Trophoblast cell (in vitro differentiated cells and primary cell): ENCODE results near the gene TYR.

ENCODE experiments used
- DNase-seq, 2 donors: peaks; one replicate each; pipeline ENCODE4 v3.0.0-alpha.2; 2016
- H2AFZ ChIP-seq: 2 replicates; pipeline ENCODE4 v1.6.1; 2013; ENCODE audit warnings: low read length, moderate library complexity, mild to moderate bottlenecking; ENCODE audit not compliant: insufficient read depth, poor library complexity
- H2AK5ac ChIP-seq: 2 replicates; pipeline ENCODE4 v1.6.1; 2013; ENCODE audit warnings: mild to moderate bottlenecking, low read length
- H2BK120ac ChIP-seq: 2 replicates; pipeline ENCODE4 v1.6.1; 2013; ENCODE audit warnings: low read length, mild to moderate bottlenecking, moderate library complexity; ENCODE audit not compliant: insufficient read depth, poor library complexity
- H2BK12ac ChIP-seq: 2 replicates; pipeline ENCODE4 v1.6.1; 2013; ENCODE audit warnings: mild to moderate bottlenecking, low read length, moderate library complexity
- H2BK5ac ChIP-seq: 2 replicates; pipeline ENCODE4 v1.6.1; 2013; ENCODE audit warnings: low read length, low read depth, moderate library complexity, mild to moderate bottlenecking; ENCODE audit not compliant: poor library complexity
- H3K14ac ChIP-seq: 2 replicates; pipeline ENCODE4 v1.6.1; 2013; ENCODE audit warnings: mild to moderate bottlenecking, low read length
- H3K18ac ChIP-seq: 2 replicates; pipeline ENCODE4 v1.6.1; 2013; ENCODE audit warnings: mild to moderate bottlenecking, low read length
- H3K23ac ChIP-seq: 2 replicates; pipeline ENCODE4 v1.6.1; 2013; ENCODE audit warnings: low read length
- H3K27ac ChIP-seq: 2 replicates; pipeline ENCODE4 v1.5.1; 2013; ENCODE audit warnings: low read depth, mild to moderate bottlenecking, inconsistent platforms, low read length, moderate library complexity
- H3K27me3 ChIP-seq: 2 replicates; pipeline ENCODE4 v1.6.1; 2013; ENCODE audit warnings: inconsistent platforms, mild to moderate bottlenecking, low read length, moderate library complexity; ENCODE audit not compliant: insufficient read depth
- H3K36me3 ChIP-seq, 2 experiments: 1 replicate in 1 of 2; 2 replicates in 1 of 2; pipeline ENCODE4 v1.6.1; 2013; ENCODE audit warnings: low read length in 2 of 2, mild to moderate bottlenecking in 2 of 2, moderate library complexity in 1 of 2; ENCODE audit not compliant: insufficient read depth in 2 of 2, control insufficient read depth in 1 of 2
- H3K4ac ChIP-seq: 2 replicates; pipeline ENCODE4 v1.6.1; 2013; ENCODE audit warnings: low read depth, mild to moderate bottlenecking, low read length, moderate library complexity
- H3K4me1 ChIP-seq, 2 experiments: 1 replicate in 1 of 2; 2 replicates in 1 of 2; pipeline ENCODE4 v1.6.1; 2013; ENCODE audit warnings: low read length in 2 of 2, mild to moderate bottlenecking in 2 of 2, moderate library complexity in 1 of 2; ENCODE audit not compliant: insufficient read depth in 2 of 2, control insufficient read depth in 1 of 2
- H3K4me2 ChIP-seq: 2 replicates; pipeline ENCODE4 v1.6.1; 2013; ENCODE audit warnings: inconsistent platforms, mild to moderate bottlenecking, low read length, moderate library complexity
- H3K4me3 ChIP-seq: 2 replicates; pipeline ENCODE4 v1.5.1; 2013; ENCODE audit warnings: mild to moderate bottlenecking, low read depth, low read length, inconsistent platforms
- H3K79me1 ChIP-seq: one replicate; pipeline ENCODE4 v1.6.1; 2013; ENCODE audit warnings: low read length
- H3K79me2 ChIP-seq: 2 replicates; pipeline ENCODE4 v1.6.1; 2013; ENCODE audit warnings: low read length, mild to moderate bottlenecking; ENCODE audit not compliant: control insufficient read depth, insufficient read depth, poor library complexity
- H3K9ac ChIP-seq: 2 replicates; pipeline ENCODE4 v1.6.1; 2013; ENCODE audit warnings: mild to moderate bottlenecking, low read length
- H3K9me3 ChIP-seq: 2 replicates; pipeline ENCODE4 v1.6.1; 2013; ENCODE audit warnings: low read depth, mild to moderate bottlenecking, control low read depth, inconsistent platforms, low read length; ENCODE audit not compliant: insufficient read depth
- H4K12ac ChIP-seq: 2 replicates; pipeline ENCODE4 v1.6.1; 2013; ENCODE audit warnings: low read depth, mild to moderate bottlenecking, low read length, moderate library complexity
- H4K8ac ChIP-seq: 2 replicates; pipeline ENCODE4 v1.6.1; 2013; ENCODE audit warnings: low read depth, mild to moderate bottlenecking, low read length, moderate library complexity
- H4K91ac ChIP-seq: one replicate; pipeline ENCODE4 v1.6.1; 2013; ENCODE audit warnings: low read depth, mild to moderate bottlenecking, low read length, moderate library complexity
- WGBS: extraction: QIAGEN DNeasy Blood & Tissue Kit; methylation state at CpG from one replicate; pipeline ENCODE4 v1.1.7; 2013; ENCODE audit warnings: missing lambda C conversion rate; ENCODE audit not compliant: insufficient read length, insufficient coverage; ENCODE audit errors: extremely low coverage; 5-methylcytosine and 5-hydroxymethylcytosine counted together

The TYR gene

GRCh38 chr11:89189776-89190175 lies 12.1 kb downstream of the TYR start:
- Histone ChIP-seq H4K12ac (no peak overlapping the region), H3K36me3 (no peaks in the 10 kb centered on the region), H2BK5ac (no peak overlapping the region), H4K91ac (no peak overlapping the region), H3K4me3 (no peak overlapping the region), H3K9ac (no peak overlapping the region), H3K18ac (no peak overlapping the region), H3K23ac (no peak overlapping the region), H4K8ac (no peak overlapping the region), H3K27ac (no peak overlapping the region), H2BK12ac (no peak overlapping the region), H3K14ac (no peak overlapping the region), H3K79me2 (no peaks in the 10 kb centered on the region), H3K79me1 (no peaks in the 10 kb centered on the region), H3K27me3 (no peaks in the 10 kb centered on the region), H3K4me1 (no peaks in the 10 kb centered on the region), H2BK120ac (no peak overlapping the region), H3K4ac (no peak overlapping the region), H3K9me3 (no peaks in the 10 kb centered on the region), H3K4me2 (no peak overlapping the region), H2AFZ (no peak overlapping the region), H2AK5ac (no peak overlapping the region)
- no CpG with 5 or more reads among the region's 2 CpGs for WGBS
- no peak for DNase-seq

- no peaks in the 10 kb centered on the region for H3K27me3 ChIP-seq
- no peak overlapping the region for H3K4ac ChIP-seq
- no peak overlapping the region for H2BK12ac ChIP-seq
- no peak overlapping the region for H4K12ac ChIP-seq
- no CpG with 5 or more reads among the region's 1 CpG for WGBS
- H3K4me1 ChIP-seq: no peaks in the 10 kb centered on the region
- H3K79me2 ChIP-seq: no peaks in the 10 kb centered on the region
- H3K79me1 ChIP-seq: no peaks in the 10 kb centered on the region
- no peak overlapping the region for H3K4me3 ChIP-seq
- no peak overlapping the region for H3K4me2 ChIP-seq
- no peak overlapping the region for H2AFZ ChIP-seq
- H3K14ac ChIP-seq: no peak overlapping the region
- no peak overlapping the region for H2AK5ac ChIP-seq
- H3K36me3 ChIP-seq: no peaks in the 10 kb centered on the region
- no peak overlapping the region for H3K27ac ChIP-seq
- H4K8ac ChIP-seq: no peak overlapping the region
- no peak overlapping the region for H3K23ac ChIP-seq
- no peaks in the 10 kb centered on the region for H3K9me3 ChIP-seq
- no peak overlapping the region for H2BK5ac ChIP-seq
- DNase-seq: no peak
- H2BK120ac ChIP-seq: no peak overlapping the region
- H3K9ac ChIP-seq: no peak overlapping the region
- no peak overlapping the region for H3K18ac ChIP-seq
- H4K91ac ChIP-seq: no peak overlapping the region
Measured at GRCh38 chr11:89201138-89201537, 23.5 kb downstream of the TYR start.

GRCh38 chr11:89203814-89204213 lies 26.1 kb downstream of the TYR start:
- H3K14ac ChIP-seq: no peak overlapping the region
- H3K4ac ChIP-seq: no peak overlapping the region
- H3K36me3 ChIP-seq: no peaks in the 10 kb centered on the region
- H3K27ac ChIP-seq: no peak overlapping the region
- H2AFZ ChIP-seq: no peak overlapping the region
- no peaks in the 10 kb centered on the region for H3K79me1 ChIP-seq
- no peak for DNase-seq
- H3K9me3 ChIP-seq: no peaks in the 10 kb centered on the region
- no peaks in the 10 kb centered on the region for H3K4me1 ChIP-seq
- H3K4me2 ChIP-seq: no peak overlapping the region
- no peak overlapping the region for H3K23ac ChIP-seq
- H2BK5ac ChIP-seq: no peak overlapping the region
- H4K91ac ChIP-seq: no peak overlapping the region
- H3K4me3 ChIP-seq: no peak overlapping the region
- no peaks in the 10 kb centered on the region for H3K79me2 ChIP-seq
- H2BK12ac ChIP-seq: no peak overlapping the region
- no peak overlapping the region for H2BK120ac ChIP-seq
- no peak overlapping the region for H2AK5ac ChIP-seq
- H3K9ac ChIP-seq: no peak overlapping the region
- H3K18ac ChIP-seq: no peak overlapping the region
- no peak overlapping the region for H4K8ac ChIP-seq
- H3K27me3 ChIP-seq: no peaks in the 10 kb centered on the region
- H4K12ac ChIP-seq: no peak overlapping the region

GRCh38 chr11:89205378-89205777 lies 27.7 kb downstream of the TYR start:
- Histone ChIP-seq H3K9ac (no peak overlapping the region), H3K36me3 (no peaks in the 10 kb centered on the region), H2AFZ (no peak overlapping the region), H2BK12ac (no peak overlapping the region), H3K14ac (no peak overlapping the region), H3K9me3 (peaks cover 2% of the 10 kb centered on the region), H3K4me3 (no peak overlapping the region), H4K12ac (no peak overlapping the region), H2BK5ac (no peak overlapping the region), H3K23ac (no peak overlapping the region), H3K4me1 (no peaks in the 10 kb centered on the region), H4K8ac (no peak overlapping the region), H3K4ac (no peak overlapping the region), H4K91ac (no peak overlapping the region), H2AK5ac (no peak overlapping the region), H3K79me2 (no peaks in the 10 kb centered on the region), H3K27ac (no peak overlapping the region), H3K18ac (no peak overlapping the region), H3K4me2 (no peak overlapping the region), H3K27me3 (no peaks in the 10 kb centered on the region), H3K79me1 (no peaks in the 10 kb centered on the region), H2BK120ac (no peak overlapping the region)
- DNase-seq: no peak
